ENCODE results near the gene WDR41. TPM values are rescaled to one million over a fixed set of nuclear protein-coding genes. Genes with fewer than 3 reads are reported as not detected.
"Not testable (repeated sequence)": the region's sequence is repeated elsewhere in the genome, so short reads cannot be mapped to it uniquely, and the experiment has no call there.

WDR41 gene
- total RNA-seq, 4 donors from 2014 or later, result 22.4 to 40.9 (median 37.4) TPM

DNA sequence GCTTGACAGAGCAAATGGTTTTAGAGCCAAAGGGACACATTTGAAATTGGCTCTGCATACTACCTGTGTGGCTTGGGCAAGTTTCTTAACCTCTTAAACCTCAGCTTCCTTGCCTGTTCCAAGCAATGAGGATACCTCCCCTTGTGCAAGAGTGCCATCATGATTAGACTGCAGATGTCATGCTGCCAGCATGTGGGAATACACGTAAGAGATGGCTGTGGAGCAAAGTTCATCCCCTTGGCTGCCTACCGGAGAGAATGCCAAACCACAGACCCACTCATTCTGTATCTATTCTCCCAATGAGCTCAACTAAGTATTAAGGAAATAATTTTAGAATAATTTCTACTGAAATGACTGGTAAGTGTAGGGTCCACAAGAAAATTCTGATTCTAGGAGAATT, 101.3 kb downstream of the WDR41 start:
- 65 to 69% methylated on average over 2 of the region's 2 CpGs for WGBS, 2 donors
- no peak for DNase-seq (ENCODE audit: low spot score in 2 of 2)
- intact Hi-C loops (cut with DNase I; ENCODE audit: low total_unique reads), result no loop called here
- TF ChIP-seq, protein P1, sequence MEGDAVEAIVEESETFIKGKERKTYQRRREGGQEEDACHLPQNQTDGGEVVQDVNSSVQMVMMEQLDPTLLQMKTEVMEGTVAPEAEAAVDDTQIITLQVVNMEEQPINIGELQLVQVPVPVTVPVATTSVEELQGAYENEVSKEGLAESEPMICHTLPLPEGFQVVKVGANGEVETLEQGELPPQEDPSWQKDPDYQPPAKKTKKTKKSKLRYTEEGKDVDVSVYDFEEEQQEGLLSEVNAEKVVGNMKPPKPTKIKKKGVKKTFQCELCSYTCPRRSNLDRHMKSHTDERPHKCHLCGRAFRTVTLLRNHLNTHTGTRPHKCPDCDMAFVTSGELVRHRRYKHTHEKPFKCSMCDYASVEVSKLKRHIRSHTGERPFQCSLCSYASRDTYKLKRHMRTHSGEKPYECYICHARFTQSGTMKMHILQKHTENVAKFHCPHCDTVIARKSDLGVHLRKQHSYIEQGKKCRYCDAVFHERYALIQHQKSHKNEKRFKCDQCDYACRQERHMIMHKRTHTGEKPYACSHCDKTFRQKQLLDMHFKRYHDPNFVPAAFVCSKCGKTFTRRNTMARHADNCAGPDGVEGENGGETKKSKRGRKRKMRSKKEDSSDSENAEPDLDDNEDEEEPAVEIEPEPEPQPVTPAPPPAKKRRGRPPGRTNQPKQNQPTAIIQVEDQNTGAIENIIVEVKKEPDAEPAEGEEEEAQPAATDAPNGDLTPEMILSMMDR (IDR thresholded peaks at IDR 0.05), result no peak
- TF ChIP-seq POLR2A (IDR thresholded peaks at IDR 0.05), result no peak
- no peak overlapping the region for H3K4me3 ChIP-seq (ENCODE audit: low read depth, poor library complexity, severe bottlenecking)

DNA sequence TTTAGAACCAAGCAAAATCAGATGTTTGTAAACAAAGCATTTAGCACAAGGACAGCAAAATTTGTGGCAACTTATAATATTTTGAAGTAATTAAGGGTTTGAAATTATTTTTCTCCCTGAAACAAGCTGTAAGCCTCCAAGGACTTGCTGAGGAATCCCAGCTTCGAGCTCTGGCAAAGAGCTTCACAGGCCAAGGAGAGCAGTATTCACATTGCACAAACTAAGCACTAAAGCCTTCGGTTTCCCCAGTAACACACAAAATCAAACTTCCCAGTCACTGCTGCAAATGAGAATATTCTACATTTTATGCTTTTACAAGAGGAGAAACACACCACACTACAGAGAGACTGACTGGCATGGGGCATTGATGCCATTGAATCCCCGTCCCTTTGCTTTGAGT, 101.9 kb downstream of the WDR41 start:
- no peak for DNase-seq (ENCODE audit: low spot score in 2 of 2)
- H3K4me3 ChIP-seq (ENCODE audit: low read depth, poor library complexity, severe bottlenecking), result no peak overlapping the region
- intact Hi-C loops (cut with DNase I; ENCODE audit: low total_unique reads), result no loop called here
- TF ChIP-seq, protein P1 (IDR thresholded peaks at IDR 0.05), result no peak
- TF ChIP-seq POLR2A (IDR thresholded peaks at IDR 0.05), result no peak
- 84 to 85% methylated on average over 3 of the region's 3 CpGs for WGBS, 2 donors

DNA sequence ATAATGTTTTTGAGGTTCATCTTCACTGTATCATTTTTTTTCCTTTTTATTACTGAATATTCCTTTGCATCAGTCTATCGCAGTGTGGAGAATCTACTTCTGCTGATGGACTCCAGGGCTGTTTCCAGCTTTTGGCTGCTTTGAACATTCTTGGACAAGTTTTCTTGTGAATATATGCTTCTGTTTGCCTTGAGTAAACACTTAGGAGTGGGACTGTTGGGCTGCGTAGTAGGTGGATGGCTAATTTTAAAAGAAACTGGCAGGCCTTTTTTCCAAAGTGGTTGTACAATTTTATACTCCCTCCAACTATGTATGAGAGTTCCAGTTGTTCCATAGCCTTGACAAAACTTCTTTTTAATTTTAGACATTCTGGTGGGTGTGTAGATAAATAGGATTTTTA, 102.4 kb downstream of the WDR41 start:
- WGBS, 2 donors, result 81 to 90% methylated on average over 2 of the region's 2 CpGs
- H3K4me3 ChIP-seq (ENCODE audit: low read depth, poor library complexity, severe bottlenecking), result no peak overlapping the region
- intact Hi-C loops (cut with DNase I; ENCODE audit: low total_unique reads), result no loop called here
- TF ChIP-seq POLR2A (IDR thresholded peaks at IDR 0.05), result no peak
- DNase-seq (ENCODE audit: low spot score in 2 of 2), result no peak

DNA sequence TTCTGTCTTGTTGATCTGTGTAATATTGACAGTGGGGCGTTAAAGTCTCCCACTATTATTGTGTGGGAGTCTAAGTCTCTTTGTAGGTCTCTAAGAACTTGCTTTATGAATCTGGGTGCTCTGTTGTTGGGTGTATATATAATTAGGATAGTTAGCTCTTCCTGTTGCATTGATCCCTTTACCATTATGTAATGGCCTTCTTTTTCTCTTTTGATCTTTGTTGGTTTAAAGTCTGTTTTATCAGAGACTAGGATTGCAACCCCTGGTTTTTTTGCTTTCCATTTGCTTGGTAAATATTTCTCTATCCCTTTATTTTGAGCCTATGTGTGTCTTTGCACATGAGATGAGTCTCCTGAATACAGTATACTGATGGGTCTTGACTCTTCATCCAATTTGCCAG, 105.8 kb downstream of the WDR41 start:
- not testable (repeated sequence) for DNase-seq (ENCODE audit: low spot score in 2 of 2)

DNA sequence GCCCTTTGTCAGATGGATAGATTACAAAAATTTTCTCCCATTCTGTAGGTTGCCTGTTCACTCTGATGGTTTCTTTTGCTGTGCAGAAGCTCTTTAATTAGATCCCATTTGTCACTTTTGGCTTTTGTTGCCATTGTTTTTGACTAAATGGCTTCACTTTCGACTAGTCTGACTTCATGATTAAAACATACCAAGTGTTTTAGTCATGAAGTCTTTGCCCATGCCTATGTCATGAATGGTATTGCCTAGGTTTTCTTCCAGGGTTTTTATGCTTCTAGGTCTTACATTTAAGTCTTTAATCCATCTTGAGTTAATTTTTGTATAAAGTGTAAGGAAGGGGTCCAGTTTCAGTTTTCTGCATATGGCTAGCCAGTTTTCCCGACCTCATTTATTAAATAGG, 108.8 kb downstream of the WDR41 start:
- intact Hi-C loops (cut with DNase I; ENCODE audit: low total_unique reads); DNase-seq (ENCODE audit: low spot score in 2 of 2); H3K4me3 ChIP-seq (ENCODE audit: low read depth, poor library complexity, severe bottlenecking): not testable (repeated sequence)
- WGBS, 2 donors, result 80 to 85% methylated on average over 2 of the region's 2 CpGs

More for the DNA sequence above, 105.8 kb downstream of the WDR41 start:
- intact Hi-C loops (cut with DNase I; ENCODE audit: low total_unique reads); H3K4me3 ChIP-seq (ENCODE audit: low read depth, poor library complexity, severe bottlenecking): not testable (repeated sequence)
- WGBS, 2 donors, result 93 to 96% methylated on average over 1 of the region's 1 CpG

Other genes starting within 250 kb of the WDR41 start
- not detected for gene OTP, start 146.4 kb upstream of the WDR41 start, total RNA-seq

Data from lower leg skin (tissue), 4 donors.